ENCODE data around the gene PER1. TPM values are rescaled to one million over a fixed set of nuclear protein-coding genes. Genes with fewer than 3 reads are reported as not detected.

Gene PER1
- total RNA-seq, 3 donors from 2014 or later, result 97.3 to 167 (median 115) TPM

DNA sequence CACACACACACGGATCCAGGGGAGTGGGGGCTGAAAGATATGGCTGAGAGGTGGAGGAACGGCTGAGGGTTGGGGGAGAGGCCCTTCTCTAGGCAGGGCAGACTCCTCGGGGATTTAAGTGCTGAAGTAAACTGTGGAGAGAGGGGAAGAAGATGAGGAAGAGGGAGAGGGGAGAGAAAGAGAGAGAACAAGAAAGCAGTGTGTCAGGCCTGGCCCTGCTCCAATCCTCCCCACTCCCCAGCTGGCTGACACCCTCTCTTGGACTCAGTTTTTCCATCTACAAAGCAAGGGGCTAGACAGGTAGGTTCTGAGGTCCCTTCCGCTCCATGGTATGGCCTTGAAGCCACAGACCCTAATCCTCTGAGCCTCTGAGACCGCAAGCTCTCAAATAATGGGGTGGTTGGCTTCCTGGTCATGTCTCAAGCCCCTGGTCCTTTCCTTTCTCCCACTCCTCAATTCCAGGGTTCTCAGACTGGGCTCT is 8.6 kb upstream of the PER1 start:
- no peaks in the 10 kb centered on the region for H3K36me3 ChIP-seq
- intact Hi-C loops (cut with DNase I; ENCODE audit: low total_unique reads), result no loop called here
- peak overlapping the region; percentile 99 to 100 for H3K27ac ChIP-seq
- H3K27me3 ChIP-seq, result no peaks in the 10 kb centered on the region
- H3K4me3 ChIP-seq, result peak overlapping the region in 2 of 3 donors; percentile 84 to 100
- no peak for DNase-seq (ENCODE audit: low spot score in 2 of 2)
- H3K9me3 ChIP-seq, result no peaks in the 10 kb centered on the region
- peaks cover 14 to 21% of the 10 kb centered on the region in 2 donors for H3K4me1 ChIP-seq
- TF ChIP-seq POLR2AphosphoS5 (IDR thresholded peaks at IDR 0.05) (no peak), CTCF (IDR thresholded peaks at IDR 0.05) (no peak), POLR2A (IDR thresholded peaks at IDR 0.05) (no peak)

- no peaks in the 10 kb centered on the region for H3K27me3 ChIP-seq
- H3K9me3 ChIP-seq, result no peaks in the 10 kb centered on the region
- peak overlapping the region; percentile 100 for H3K27ac ChIP-seq
- H3K4me1 ChIP-seq, result peaks cover 14 to 21% of the 10 kb centered on the region in 2 donors
- H3K4me3 ChIP-seq, result no peak overlapping the region
- H3K36me3 ChIP-seq, result no peaks in the 10 kb centered on the region
- TF ChIP-seq POLR2A (IDR thresholded peaks at IDR 0.05), result no peak
- no peak for TF ChIP-seq POLR2AphosphoS5 (IDR thresholded peaks at IDR 0.05)
- no peak for TF ChIP-seq CTCF (IDR thresholded peaks at IDR 0.05)
- intact Hi-C loops (cut with DNase I; ENCODE audit: low total_unique reads), result no loop called here
- no peak for DNase-seq (ENCODE audit: low spot score in 2 of 2)
Observed at GRCh38 chr17:8160224-8160577, 8.0 kb upstream of the PER1 start.

DNA sequence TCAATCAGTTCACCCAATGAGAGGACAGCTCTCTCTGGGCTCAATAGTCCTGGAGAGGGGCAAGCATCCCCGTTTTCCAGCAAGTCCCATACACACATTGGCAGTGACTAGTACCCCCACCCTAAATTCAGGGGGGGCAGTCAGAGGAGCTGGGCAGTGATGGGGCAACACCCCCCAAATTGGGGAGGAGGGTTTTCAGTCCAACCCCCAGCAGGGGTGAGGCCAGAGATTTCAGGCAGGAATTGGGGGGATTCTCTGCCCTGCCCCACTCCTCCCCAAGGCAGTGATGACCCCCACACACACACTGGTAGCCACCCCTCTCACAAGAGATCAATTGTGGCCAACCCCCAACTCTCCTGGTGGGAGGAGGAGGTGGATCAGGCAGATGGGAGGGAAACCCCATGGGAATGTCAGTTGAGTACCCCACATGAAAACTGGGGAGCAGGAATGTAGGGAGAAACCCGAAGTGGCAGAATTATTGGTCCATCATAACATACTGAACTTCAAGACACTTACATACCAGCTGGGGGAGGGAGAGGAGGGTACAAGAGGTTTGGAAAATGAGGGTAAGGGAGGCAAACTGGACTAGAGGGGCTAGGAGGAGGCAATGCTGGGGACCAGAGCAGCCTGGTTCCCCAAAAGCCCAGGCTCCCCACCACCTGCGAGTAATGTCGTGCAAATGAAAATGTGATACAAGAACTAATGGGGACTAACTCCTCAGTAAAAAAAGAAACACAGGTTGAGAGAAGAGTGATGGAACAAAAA is 7.4 kb upstream of the PER1 start:
- Histone ChIP-seq H3K27ac (peak overlapping the region; percentile 59 to 100), H3K9me3 (no peaks in the 10 kb centered on the region), H3K4me3 (no peak overlapping the region), H3K36me3 (no peaks in the 10 kb centered on the region), H3K4me1 (peaks cover 14 to 21% of the 10 kb centered on the region in 2 donors), H3K27me3 (no peaks in the 10 kb centered on the region)
- DNase-seq (ENCODE audit: low spot score in 2 of 2), result no peak
- intact Hi-C loops (cut with DNase I; ENCODE audit: low total_unique reads), result no loop called here
- TF ChIP-seq CTCF (IDR thresholded peaks at IDR 0.05) (no peak), POLR2AphosphoS5 (IDR thresholded peaks at IDR 0.05) (no peak), POLR2A (IDR thresholded peaks at IDR 0.05) (no peak)

DNA sequence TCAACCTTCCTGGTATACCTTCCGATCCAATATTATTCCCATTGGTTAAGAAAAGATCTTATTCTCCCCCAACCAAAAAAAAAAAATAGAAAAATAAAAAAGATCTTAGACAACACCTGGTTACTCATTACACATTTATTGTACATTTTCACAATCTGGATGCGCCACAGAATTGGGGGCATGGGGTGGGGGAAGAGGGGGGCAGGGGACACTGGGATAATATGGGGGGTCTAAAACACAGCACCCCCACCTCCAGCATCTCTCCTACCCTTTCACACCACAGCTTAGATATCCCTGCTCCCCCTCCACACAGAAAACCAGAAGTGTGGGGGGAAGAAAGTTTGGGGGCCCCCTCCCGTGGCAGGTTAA is 6.8 kb upstream of the PER1 start:
- H3K4me3 ChIP-seq, result no peak overlapping the region
- no peaks in the 10 kb centered on the region for H3K36me3 ChIP-seq
- no peaks in the 10 kb centered on the region for H3K27me3 ChIP-seq
- peak overlapping the region; percentile 96 to 100 for H3K27ac ChIP-seq
- H3K9me3 ChIP-seq, result no peaks in the 10 kb centered on the region
- DNase-seq (ENCODE audit: low spot score in 2 of 2), result no peak
- peaks cover 9 to 14% of the 10 kb centered on the region in 2 donors for H3K4me1 ChIP-seq
- TF ChIP-seq POLR2A (IDR thresholded peaks at IDR 0.05) (no peak), CTCF (IDR thresholded peaks at IDR 0.05) (no peak), POLR2AphosphoS5 (IDR thresholded peaks at IDR 0.05) (no peak)
- intact Hi-C loops (cut with DNase I; ENCODE audit: low total_unique reads), result no loop called here

- H3K27ac ChIP-seq, result peak overlapping the region; percentile 96 to 100
- TF ChIP-seq POLR2AphosphoS5 (IDR thresholded peaks at IDR 0.05) (peak; percentile 43 to 65 (median 61)), CTCF (IDR thresholded peaks at IDR 0.05) (peak; percentile 90 to 97 (median 95)), POLR2A (IDR thresholded peaks at IDR 0.05) (no peak)
- H3K27me3 ChIP-seq, result no peaks in the 10 kb centered on the region
- no peaks in the 10 kb centered on the region for H3K9me3 ChIP-seq
- no peaks in the 10 kb centered on the region for H3K36me3 ChIP-seq
- peak; percentile 91 to 93 for DNase-seq (ENCODE audit: low spot score in 2 of 2)
- intact Hi-C loops (cut with DNase I; ENCODE audit: low total_unique reads), result no loop called here
- peak overlapping the region in 1 of 3 donors; percentile 48 for H3K4me3 ChIP-seq
- H3K4me1 ChIP-seq, result peaks cover 4 to 12% of the 10 kb centered on the region in 2 donors
Observed at GRCh38 chr17:8158267-8159031, 6.2 kb upstream of the PER1 start.
